HepG2 (cell line): ENCODE results near the gene AGK. TPM values are rescaled to one million over a fixed set of nuclear protein-coding genes. Genes with fewer than 3 reads are reported as not detected.

Experiments used
- ATAC-seq: fragments of 200-7000 bp; cut with Tn5 transposase; 3 replicates; pipeline ENCODE4 v1.9.1; 2020; ENCODE audit warnings: mild to moderate bottlenecking, moderate library complexity
- BruUV-seq: library from RNA; stranded (reverse); fragments of 400-500 nt; replicated peaks from 2 replicates; lab custom pipeline; 2021; lab: Mats Ljungman, UMichigan
- CTCF ChIA-PET: fragments of 300-600 bp; formaldehyde crosslinking; extraction: SDS; loops from one replicate; lab custom pipeline; 2021; ENCODE audit warnings: low total read pairs, inconsistent platforms, low intra/inter-chr PET ratio; lab: Yijun Ruan, JAX
- POLR2A ChIA-PET: fragments of 350-600 bp; sonication (Branson Sonifier 250); formaldehyde crosslinking; loops from one replicate; lab custom pipeline; 2020; ENCODE audit warnings: antibody characterized with exemption, inconsistent platforms; lab: Yijun Ruan, JAX
- DNase-seq: peaks from one replicate; pipeline ENCODE4 v3.0.0-alpha.2; 2015; ENCODE audit warnings: low spot score
- FAIRE-seq: peaks from 3 replicates; lab custom pipeline; 2011; peaks lifted over from hg19 to GRCh38; lab: Jason Lieb, UNC
- H2AFZ ChIP-seq: one replicate; pipeline ENCODE4 v1.6.1; 2011; ENCODE audit warnings: low read length, inconsistent platforms
- H3K27ac ChIP-seq: fragments of 300-600 bp; 3 replicates; pipeline ENCODE4 v1.8.0; 2011; ENCODE audit warnings: mixed run types, mild to moderate bottlenecking, mixed read lengths, low read length, inconsistent platforms; ENCODE audit not compliant: insufficient read depth; ENCODE audit errors: extremely low read length
- H3K27me3 ChIP-seq, 2 experiments: fragments of 200-600 bp in 1 of 2; 2 replicates in 1 of 2; 3 replicates in 1 of 2; pipeline versions ENCODE4 v1.6.0 to v1.8.0; 2011; ENCODE audit warnings: low read length in 2 of 2, mild to moderate bottlenecking in 2 of 2, moderate library complexity in 2 of 2, inconsistent platforms in 1 of 2; ENCODE audit not compliant: insufficient read depth in 2 of 2, control insufficient read depth in 1 of 2
- H3K36me3 ChIP-seq, 2 experiments: fragments of 200-600 bp in 1 of 2; replicated peaks in 1 of 2; 2 replicates in 1 of 2; 3 replicates in 1 of 2; pipeline versions ENCODE4 v1.5.1 to v1.8.0; 2011; ENCODE audit warnings: low read length in 2 of 2, inconsistent platforms in 1 of 2; ENCODE audit not compliant: insufficient read depth in 2 of 2, control insufficient read depth in 1 of 2
- H3K4me1 ChIP-seq: 2 replicates; pipeline ENCODE4 v1.5.1; 2012; ENCODE audit warnings: low read length, inconsistent platforms; ENCODE audit not compliant: insufficient read depth
- H3K4me2 ChIP-seq: 2 replicates; pipeline ENCODE4 v1.6.0; 2011; ENCODE audit warnings: low read depth, low read length, inconsistent platforms
- H3K4me3 ChIP-seq, 3 experiments: fragments of 200-600 bp in 1 of 3; sonication (generic), shearing (Covaris generic) in 1 of 3; replicated peaks in 1 of 3; 2 replicates each; pipeline ENCODE4 v1.5.1; 2011 to 2016; ENCODE audit warnings: low read length in 3 of 3, inconsistent platforms in 2 of 3, low read depth in 2 of 3, mild to moderate bottlenecking in 2 of 3, control low read depth in 1 of 3, mixed read lengths in 1 of 3; ENCODE audit not compliant: insufficient read depth in 1 of 3
- H3K79me2 ChIP-seq: one replicate; pipeline ENCODE4 v1.6.1; 2011; ENCODE audit warnings: low read length, inconsistent platforms; ENCODE audit not compliant: insufficient read depth
- H3K9ac ChIP-seq: 2 replicates; pipeline ENCODE4 v1.6.0; 2011; ENCODE audit warnings: mild to moderate bottlenecking, low read depth, low read length, inconsistent platforms; ENCODE audit not compliant: insufficient read depth
- H3K9me3 ChIP-seq: 2 replicates; pipeline ENCODE4 v1.5.1; 2012; ENCODE audit warnings: mild to moderate bottlenecking, low read length
- H4K20me1 ChIP-seq: 2 replicates; pipeline ENCODE4 v1.6.0; 2011; ENCODE audit warnings: inconsistent platforms, mild to moderate bottlenecking, low read length, moderate library complexity; ENCODE audit not compliant: insufficient read depth
- CBX1 ChIP-seq: IDR thresholded peaks from one replicate; pipeline ENCODE4 v1.6.1; 2016; ENCODE audit warnings: antibody characterized with exemption, low read depth
- ETV6 ChIP-seq: sonication (generic); formaldehyde crosslinking; conservative IDR thresholded peaks from 2 replicates; pipeline ENCODE4 v1.4.0; 2020; ENCODE audit warnings: missing genetic modification reagents
- HIC2 ChIP-seq: sonication (generic); formaldehyde crosslinking; IDR thresholded peaks from 2 replicates; pipeline ENCODE4 v1.9.0; 2022; ENCODE audit warnings: low read depth, missing genetic modification reagents
- KLF6 ChIP-seq: IDR thresholded peaks from 2 replicates; pipeline ENCODE4 v1.8.0; 2016; ENCODE audit warnings: missing biosample characterization, missing genetic modification reagents
- PATZ1 ChIP-seq: sonication (generic); formaldehyde crosslinking; IDR thresholded peaks from 2 replicates; pipeline ENCODE4 v1.4.0; 2020; ENCODE audit warnings: missing genetic modification reagents
- SKI ChIP-seq: fragments of 450-650 bp; IDR thresholded peaks from one replicate; pipeline ENCODE4 v1.6.1; 2018; ENCODE audit warnings: mild to moderate bottlenecking; ENCODE audit not compliant: partially characterized antibody
- SUZ12 ChIP-seq: fragments of 150-350 bp; IDR thresholded peaks from 2 replicates; pipeline ENCODE4 v1.6.1; 2014; ENCODE audit warnings: low read depth, low read length
- TIGD3 ChIP-seq: sonication (generic); formaldehyde crosslinking; IDR thresholded peaks from 2 replicates; pipeline ENCODE4 v1.5.1; 2020; ENCODE audit warnings: mild to moderate bottlenecking, missing genetic modification reagents, borderline replicate concordance
- ZBTB25 ChIP-seq: IDR thresholded peaks from 2 replicates; pipeline ENCODE4 v1.6.1; 2018; ENCODE audit warnings: missing genetic modification reagents
- ZNF589 ChIP-seq: sonication (generic); formaldehyde crosslinking; conservative IDR thresholded peaks from 2 replicates; pipeline ENCODE4 v1.8.0; 2022; ENCODE audit warnings: mild to moderate bottlenecking, moderate library complexity, missing genetic modification reagents
- in situ Hi-C: cut with HindIII; loops from 2 replicates; pipeline ENCODE4 v1.10.0; 2017; ENCODE audit warnings: low pct_unique_long_range_greater_than_20kb; ENCODE audit not compliant: extremely low pct_ligation_motif_present
- intact Hi-C: fragments of 100-400 bp; cut with micrococcal nuclease; formaldehyde crosslinking; loops from one replicate; pipeline ENCODE4 v1.10.0; 2022; ENCODE audit not compliant: unreplicated experiment
- polyA plus RNA-seq, 8 experiments: library from polyadenylated mRNA; depleted of rRNA in 3 of 8; stranded (reverse) in 7 of 8; unstranded in 1 of 8; fragments of >200 nt; fragmentation: Illumina TruSeq in 4 of 8; extraction: Trizol in 4 of 8; gene quantifications; 2 replicates each; pipeline versions ENCODE4 v1.2.1 to v1.2.3, GENCODE V29; 2011 to 2016; ENCODE audit warnings: low read depth in 4 of 8, missing spikeins in 1 of 8, mixed read lengths in 1 of 8; ENCODE audit not compliant: insufficient read depth in 1 of 8
- total RNA-seq, 5 experiments: library from RNA; depleted of rRNA; stranded (reverse); fragments of >200 nt; fragmentation: Illumina TruSeq; extraction: Trizol; gene quantifications; 2 replicates each; pipeline ENCODE4 v1.2.3, GENCODE V29; 2016; ENCODE audit warnings: low read depth in 1 of 5

The AGK gene
- total and polyA plus RNA-seq, 2 of the 13 experiments (the other 11 are each of a cell fraction or from before 2014, with no cell fraction given): 23.7 to 30.1 TPM

GRCh38 chr7:141679014-141679413 lies 127.8 kb downstream of the AGK start:
- TF ChIP-seq HIC2: no peak
- TF ChIP-seq CBX1: no peak
- TF ChIP-seq ETV6 (CRISPR knock-in tag): no peak
- TF ChIP-seq SKI: no peak
- TF ChIP-seq ZBTB25 (CRISPR knock-in tag): no peak
- no peak for TF ChIP-seq KLF6
- no peak for TF ChIP-seq TIGD3
- TF ChIP-seq ZNF589: no peak
- TF ChIP-seq SUZ12: no peak
- TF ChIP-seq PATZ1 (CRISPR knock-in tag): no peak

More at GRCh38 chr7:141679014-141679413, 127.8 kb downstream of the AGK start:
- intact Hi-C loops (no loop called here), in situ Hi-C loops (no loop called here)
- no peaks in the 10 kb centered on the region for H3K79me2 ChIP-seq
- no peaks in the 10 kb centered on the region for H3K27me3 ChIP-seq
- H2AFZ ChIP-seq: no peak overlapping the region
- no peak for DNase-seq
- no peaks in the 10 kb centered on the region for H4K20me1 ChIP-seq
- FAIRE-seq: no peak
- H3K4me3 ChIP-seq: no peak overlapping the region
- ATAC-seq: no peak
- ChIA-PET CTCF (no interaction called here), POLR2A (no interaction called here)
- H3K27ac ChIP-seq: no peak overlapping the region
- no peaks in the 10 kb centered on the region for H3K4me1 ChIP-seq
- no peak overlapping the region for H3K4me2 ChIP-seq
- peaks cover 2 to 7% of the 10 kb centered on the region in 2 experiments; a peak in 2 of 5 replicates for H3K36me3 ChIP-seq
- no TSS peak for BruUV-seq
- no peak overlapping the region for H3K9ac ChIP-seq
- H3K9me3 ChIP-seq: no peaks in the 10 kb centered on the region
